ENCODE results near the gene DLG1.

DNA sequence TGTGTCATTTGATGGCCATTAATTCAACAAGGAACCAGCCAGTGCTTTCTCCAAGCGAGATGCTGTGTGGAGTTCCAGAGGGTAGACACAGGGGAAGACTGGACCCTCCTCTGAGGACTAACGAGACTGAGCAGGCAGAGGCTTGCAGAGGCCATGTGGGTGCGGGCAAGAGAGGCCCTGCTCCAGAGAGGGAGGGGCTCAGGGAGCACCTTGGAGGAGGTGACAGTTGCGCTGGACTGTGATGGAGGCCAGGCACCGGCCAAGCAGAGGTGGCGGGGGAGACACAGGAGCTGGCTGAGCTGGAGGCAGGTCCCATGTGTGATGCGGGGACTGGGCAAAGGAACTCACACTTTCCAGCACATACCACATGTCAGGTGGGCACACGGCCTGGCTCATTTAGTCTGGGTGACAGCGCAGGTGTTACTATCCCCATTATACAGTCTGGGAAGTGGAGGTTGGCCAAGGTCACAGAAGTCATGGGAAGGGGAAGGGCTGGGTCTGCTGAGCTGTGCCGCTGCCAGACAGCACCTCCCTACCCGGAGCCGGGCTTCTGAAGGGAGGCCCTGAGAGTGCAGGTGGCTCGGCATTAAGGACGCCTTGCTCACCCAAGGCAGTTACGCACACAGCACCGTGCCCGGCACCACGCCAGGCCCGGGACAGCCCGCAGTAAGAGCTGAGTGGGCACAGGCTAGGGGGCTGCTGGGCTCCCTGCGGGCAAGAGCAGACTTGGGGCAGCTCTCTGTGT, 272.5 kb downstream of the DLG1 start:
- TF ChIP-seq, protein P1, sequence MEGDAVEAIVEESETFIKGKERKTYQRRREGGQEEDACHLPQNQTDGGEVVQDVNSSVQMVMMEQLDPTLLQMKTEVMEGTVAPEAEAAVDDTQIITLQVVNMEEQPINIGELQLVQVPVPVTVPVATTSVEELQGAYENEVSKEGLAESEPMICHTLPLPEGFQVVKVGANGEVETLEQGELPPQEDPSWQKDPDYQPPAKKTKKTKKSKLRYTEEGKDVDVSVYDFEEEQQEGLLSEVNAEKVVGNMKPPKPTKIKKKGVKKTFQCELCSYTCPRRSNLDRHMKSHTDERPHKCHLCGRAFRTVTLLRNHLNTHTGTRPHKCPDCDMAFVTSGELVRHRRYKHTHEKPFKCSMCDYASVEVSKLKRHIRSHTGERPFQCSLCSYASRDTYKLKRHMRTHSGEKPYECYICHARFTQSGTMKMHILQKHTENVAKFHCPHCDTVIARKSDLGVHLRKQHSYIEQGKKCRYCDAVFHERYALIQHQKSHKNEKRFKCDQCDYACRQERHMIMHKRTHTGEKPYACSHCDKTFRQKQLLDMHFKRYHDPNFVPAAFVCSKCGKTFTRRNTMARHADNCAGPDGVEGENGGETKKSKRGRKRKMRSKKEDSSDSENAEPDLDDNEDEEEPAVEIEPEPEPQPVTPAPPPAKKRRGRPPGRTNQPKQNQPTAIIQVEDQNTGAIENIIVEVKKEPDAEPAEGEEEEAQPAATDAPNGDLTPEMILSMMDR (conservative IDR thresholded peaks at IDR 0.05; ENCODE audit: low read depth, low read length), result no peak
- TF ChIP-seq EZH2 (IDR thresholded peaks at IDR 0.05; ENCODE audit: borderline replicate concordance, low read depth, low read length, poor library complexity, severe bottlenecking), result no peak
